ENCODE data around the gene PSMG2. TPM values are rescaled to one million over a fixed set of nuclear protein-coding genes. Genes with fewer than 3 reads are reported as not detected.

The PSMG2 gene
- polyA plus RNA-seq, 1 donor from 2014 or later, result 87.2 TPM

DNA sequence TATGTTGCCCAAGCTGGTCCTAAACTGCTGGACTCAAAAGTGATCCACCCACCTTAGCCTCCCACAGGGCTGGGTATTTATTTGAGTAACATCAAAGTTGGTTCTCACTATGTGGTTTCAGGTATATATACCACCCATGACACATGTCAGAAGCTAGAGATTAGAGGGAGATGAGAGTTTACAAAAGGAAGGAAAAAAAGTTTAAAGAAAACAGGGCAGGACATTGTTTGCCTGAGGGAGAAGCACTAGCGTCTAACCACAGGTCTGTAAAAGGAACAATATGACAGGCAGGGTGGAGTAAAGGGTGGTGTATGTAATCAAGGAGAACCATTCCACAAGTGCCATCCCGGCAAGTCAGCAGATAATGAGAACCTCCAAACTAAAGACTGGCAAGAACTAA, 8.8 kb upstream of the PSMG2 start:
- no peaks in the 10 kb centered on the region for H3K9me3 ChIP-seq (ENCODE audit: low read length)
- no peaks in the 10 kb centered on the region for H3K79me2 ChIP-seq (replicated peaks; ENCODE audit: insufficient read depth, low read length)
- no peak overlapping the region for H2AFZ ChIP-seq (ENCODE audit: low read depth, low read length)
- peaks cover 7% of the 10 kb centered on the region for H3K36me3 ChIP-seq (ENCODE audit: insufficient read depth, low read length)
- H3K4me3 ChIP-seq (ENCODE audit: low read length), result no peak overlapping the region
- H3K9ac ChIP-seq (ENCODE audit: low read length), result no peak overlapping the region
- TF ChIP-seq TAF1 (IDR thresholded peaks at IDR 0.05; ENCODE audit: low read depth) (no peak), EZH2 (IDR thresholded peaks at IDR 0.05; ENCODE audit: borderline replicate concordance, insufficient read depth, low read length, poor library complexity, severe bottlenecking) (no peak), SMC3 (conservative IDR thresholded peaks at IDR 0.05; ENCODE audit: poor library complexity) (no peak), MXI1 (conservative IDR thresholded peaks at IDR 0.05; ENCODE audit: poor library complexity, severe bottlenecking) (no peak), POLR2AphosphoS5 (IDR thresholded peaks at IDR 0.05) (no peak), EP300 (conservative IDR thresholded peaks at IDR 0.05; ENCODE audit: poor library complexity, severe bottlenecking) (no peak), RAD21 (conservative IDR thresholded peaks at IDR 0.05) (no peak)
- TF ChIP-seq, protein P1, sequence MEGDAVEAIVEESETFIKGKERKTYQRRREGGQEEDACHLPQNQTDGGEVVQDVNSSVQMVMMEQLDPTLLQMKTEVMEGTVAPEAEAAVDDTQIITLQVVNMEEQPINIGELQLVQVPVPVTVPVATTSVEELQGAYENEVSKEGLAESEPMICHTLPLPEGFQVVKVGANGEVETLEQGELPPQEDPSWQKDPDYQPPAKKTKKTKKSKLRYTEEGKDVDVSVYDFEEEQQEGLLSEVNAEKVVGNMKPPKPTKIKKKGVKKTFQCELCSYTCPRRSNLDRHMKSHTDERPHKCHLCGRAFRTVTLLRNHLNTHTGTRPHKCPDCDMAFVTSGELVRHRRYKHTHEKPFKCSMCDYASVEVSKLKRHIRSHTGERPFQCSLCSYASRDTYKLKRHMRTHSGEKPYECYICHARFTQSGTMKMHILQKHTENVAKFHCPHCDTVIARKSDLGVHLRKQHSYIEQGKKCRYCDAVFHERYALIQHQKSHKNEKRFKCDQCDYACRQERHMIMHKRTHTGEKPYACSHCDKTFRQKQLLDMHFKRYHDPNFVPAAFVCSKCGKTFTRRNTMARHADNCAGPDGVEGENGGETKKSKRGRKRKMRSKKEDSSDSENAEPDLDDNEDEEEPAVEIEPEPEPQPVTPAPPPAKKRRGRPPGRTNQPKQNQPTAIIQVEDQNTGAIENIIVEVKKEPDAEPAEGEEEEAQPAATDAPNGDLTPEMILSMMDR (IDR thresholded peaks at IDR 0.05; ENCODE audit: poor library complexity, severe bottlenecking), result no peak
- TF ChIP-seq, protein P2, sequence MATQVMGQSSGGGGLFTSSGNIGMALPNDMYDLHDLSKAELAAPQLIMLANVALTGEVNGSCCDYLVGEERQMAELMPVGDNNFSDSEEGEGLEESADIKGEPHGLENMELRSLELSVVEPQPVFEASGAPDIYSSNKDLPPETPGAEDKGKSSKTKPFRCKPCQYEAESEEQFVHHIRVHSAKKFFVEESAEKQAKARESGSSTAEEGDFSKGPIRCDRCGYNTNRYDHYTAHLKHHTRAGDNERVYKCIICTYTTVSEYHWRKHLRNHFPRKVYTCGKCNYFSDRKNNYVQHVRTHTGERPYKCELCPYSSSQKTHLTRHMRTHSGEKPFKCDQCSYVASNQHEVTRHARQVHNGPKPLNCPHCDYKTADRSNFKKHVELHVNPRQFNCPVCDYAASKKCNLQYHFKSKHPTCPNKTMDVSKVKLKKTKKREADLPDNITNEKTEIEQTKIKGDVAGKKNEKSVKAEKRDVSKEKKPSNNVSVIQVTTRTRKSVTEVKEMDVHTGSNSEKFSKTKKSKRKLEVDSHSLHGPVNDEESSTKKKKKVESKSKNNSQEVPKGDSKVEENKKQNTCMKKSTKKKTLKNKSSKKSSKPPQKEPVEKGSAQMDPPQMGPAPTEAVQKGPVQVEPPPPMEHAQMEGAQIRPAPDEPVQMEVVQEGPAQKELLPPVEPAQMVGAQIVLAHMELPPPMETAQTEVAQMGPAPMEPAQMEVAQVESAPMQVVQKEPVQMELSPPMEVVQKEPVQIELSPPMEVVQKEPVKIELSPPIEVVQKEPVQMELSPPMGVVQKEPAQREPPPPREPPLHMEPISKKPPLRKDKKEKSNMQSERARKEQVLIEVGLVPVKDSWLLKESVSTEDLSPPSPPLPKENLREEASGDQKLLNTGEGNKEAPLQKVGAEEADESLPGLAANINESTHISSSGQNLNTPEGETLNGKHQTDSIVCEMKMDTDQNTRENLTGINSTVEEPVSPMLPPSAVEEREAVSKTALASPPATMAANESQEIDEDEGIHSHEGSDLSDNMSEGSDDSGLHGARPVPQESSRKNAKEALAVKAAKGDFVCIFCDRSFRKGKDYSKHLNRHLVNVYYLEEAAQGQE (IDR thresholded peaks at IDR 0.05; ENCODE audit: borderline replicate concordance), result no peak
- no peak overlapping the region for H3K4me2 ChIP-seq (ENCODE audit: low read length)
- H3F3A ChIP-seq (ENCODE audit: insufficient read depth, low read length, poor library complexity, severe bottlenecking), result no peaks in the 10 kb centered on the region
- H3K27me3 ChIP-seq (ENCODE audit: insufficient read depth, low read depth, low read length), result no peaks in the 10 kb centered on the region
- no peaks in the 10 kb centered on the region for H3K9me2 ChIP-seq (ENCODE audit: insufficient read depth, low read length)
- no peaks in the 10 kb centered on the region for H4K20me1 ChIP-seq (ENCODE audit: insufficient read depth)
- H3K27ac ChIP-seq (ENCODE audit: low read length), result no peak overlapping the region

DNA sequence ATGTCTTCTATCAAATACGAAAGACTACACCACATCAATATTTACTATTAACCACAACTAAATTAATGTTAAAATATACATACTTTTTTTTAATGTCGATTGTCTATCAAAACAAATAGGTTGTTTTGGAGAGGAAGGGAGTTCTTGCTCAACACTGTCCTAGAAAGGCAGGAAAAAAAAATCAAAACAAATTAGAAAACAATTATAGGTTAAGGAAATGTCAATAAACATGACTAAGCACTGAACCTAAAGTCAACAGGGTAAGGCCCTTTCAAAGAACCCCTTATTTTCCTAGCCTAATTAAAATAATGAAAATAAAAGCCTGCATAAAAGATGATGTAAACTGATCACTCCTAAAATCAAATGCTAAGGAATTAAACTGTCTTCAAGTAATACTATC, 3.1 kb upstream of the PSMG2 start:
- Histone ChIP-seq H3K79me2 (replicated peaks; ENCODE audit: insufficient read depth, low read length) (peaks cover 39% of the 10 kb centered on the region), H3F3A (ENCODE audit: insufficient read depth, low read length, poor library complexity, severe bottlenecking) (peaks cover 5% of the 10 kb centered on the region)
- TF ChIP-seq, protein P2 (IDR thresholded peaks at IDR 0.05; ENCODE audit: borderline replicate concordance), result no peak

More for the DNA sequence above, 3.1 kb upstream of the PSMG2 start:
- no peak overlapping the region for H3K27ac ChIP-seq (ENCODE audit: low read length)
- H2AFZ ChIP-seq (ENCODE audit: low read depth, low read length), result no peak overlapping the region
- no peaks in the 10 kb centered on the region for H4K20me1 ChIP-seq (ENCODE audit: insufficient read depth)
- H3K27me3 ChIP-seq (ENCODE audit: insufficient read depth, low read depth, low read length), result no peaks in the 10 kb centered on the region
- no peaks in the 10 kb centered on the region for H3K9me3 ChIP-seq (ENCODE audit: low read length)
- peaks cover 7% of the 10 kb centered on the region for H3K36me3 ChIP-seq (ENCODE audit: insufficient read depth, low read length)
- H3K4me2 ChIP-seq (ENCODE audit: low read length), result no peak overlapping the region
- H3K4me3 ChIP-seq (ENCODE audit: low read length), result no peak overlapping the region
- H3K9ac ChIP-seq (ENCODE audit: low read length), result no peak overlapping the region
- H3K9me2 ChIP-seq (ENCODE audit: insufficient read depth, low read length), result no peaks in the 10 kb centered on the region

Data from neural cell (in vitro differentiated cells).